ENCODE results near the gene THSD4.

- no peak for TF ChIP-seq POLR2A (IDR thresholded peaks at IDR 0.05)
- no peak for TF ChIP-seq CTCF (IDR thresholded peaks at IDR 0.05)
Observed at GRCh38 chr15:71509139-71509538, 393.9 kb downstream of the THSD4 start.
